HepG2 (cell line): Measurements from ENCODE around the gene F12. TPM values are rescaled to one million over a fixed set of nuclear protein-coding genes. Genes with fewer than 3 reads are reported as not detected.
A peak's percentile ranks its signal among the peaks of the same experiment; 100 is the strongest.

Experiments
- ATAC-seq: fragments of 200-7000 bp; cut with Tn5 transposase; 3 replicates; pipeline ENCODE4 v1.9.1; 2020; ENCODE audit warnings: mild to moderate bottlenecking, moderate library complexity
- BruUV-seq: library from RNA; stranded (reverse); fragments of 400-500 nt; replicated peaks from 2 replicates; lab custom pipeline; 2021; lab: Mats Ljungman, UMichigan
- CTCF ChIA-PET: fragments of 300-600 bp; formaldehyde crosslinking; extraction: SDS; loops from one replicate; lab custom pipeline; 2021; ENCODE audit warnings: low total read pairs, inconsistent platforms, low intra/inter-chr PET ratio; lab: Yijun Ruan, JAX
- POLR2A ChIA-PET: fragments of 350-600 bp; sonication (Branson Sonifier 250); formaldehyde crosslinking; loops from one replicate; lab custom pipeline; 2020; ENCODE audit warnings: antibody characterized with exemption, inconsistent platforms; lab: Yijun Ruan, JAX
- DNase-seq: peaks from one replicate; pipeline ENCODE4 v3.0.0-alpha.2; 2015; ENCODE audit warnings: low spot score
- FAIRE-seq: peaks from 3 replicates; lab custom pipeline; 2011; peaks lifted over from hg19 to GRCh38; lab: Jason Lieb, UNC
- H2AFZ ChIP-seq: one replicate; pipeline ENCODE4 v1.6.1; 2011; ENCODE audit warnings: low read length, inconsistent platforms
- H3K27ac ChIP-seq: fragments of 300-600 bp; 3 replicates; pipeline ENCODE4 v1.8.0; 2011; ENCODE audit warnings: mixed run types, mild to moderate bottlenecking, mixed read lengths, low read length, inconsistent platforms; ENCODE audit not compliant: insufficient read depth; ENCODE audit errors: extremely low read length
- H3K27me3 ChIP-seq, 2 experiments: fragments of 200-600 bp in 1 of 2; 2 replicates in 1 of 2; 3 replicates in 1 of 2; pipeline versions ENCODE4 v1.6.0 to v1.8.0; 2011; ENCODE audit warnings: low read length in 2 of 2, mild to moderate bottlenecking in 2 of 2, moderate library complexity in 2 of 2, inconsistent platforms in 1 of 2; ENCODE audit not compliant: insufficient read depth in 2 of 2, control insufficient read depth in 1 of 2
- H3K36me3 ChIP-seq, 2 experiments: fragments of 200-600 bp in 1 of 2; replicated peaks in 1 of 2; 2 replicates in 1 of 2; 3 replicates in 1 of 2; pipeline versions ENCODE4 v1.5.1 to v1.8.0; 2011; ENCODE audit warnings: low read length in 2 of 2, inconsistent platforms in 1 of 2; ENCODE audit not compliant: insufficient read depth in 2 of 2, control insufficient read depth in 1 of 2
- H3K4me1 ChIP-seq: 2 replicates; pipeline ENCODE4 v1.5.1; 2012; ENCODE audit warnings: low read length, inconsistent platforms; ENCODE audit not compliant: insufficient read depth
- H3K4me2 ChIP-seq: 2 replicates; pipeline ENCODE4 v1.6.0; 2011; ENCODE audit warnings: low read depth, low read length, inconsistent platforms
- H3K4me3 ChIP-seq, 3 experiments: fragments of 200-600 bp in 1 of 3; sonication (generic), shearing (Covaris generic) in 1 of 3; replicated peaks in 1 of 3; 2 replicates each; pipeline ENCODE4 v1.5.1; 2011 to 2016; ENCODE audit warnings: low read length in 3 of 3, inconsistent platforms in 2 of 3, low read depth in 2 of 3, mild to moderate bottlenecking in 2 of 3, control low read depth in 1 of 3, mixed read lengths in 1 of 3; ENCODE audit not compliant: insufficient read depth in 1 of 3
- H3K79me2 ChIP-seq: one replicate; pipeline ENCODE4 v1.6.1; 2011; ENCODE audit warnings: low read length, inconsistent platforms; ENCODE audit not compliant: insufficient read depth
- H3K9ac ChIP-seq: 2 replicates; pipeline ENCODE4 v1.6.0; 2011; ENCODE audit warnings: mild to moderate bottlenecking, low read depth, low read length, inconsistent platforms; ENCODE audit not compliant: insufficient read depth
- H3K9me3 ChIP-seq: 2 replicates; pipeline ENCODE4 v1.5.1; 2012; ENCODE audit warnings: mild to moderate bottlenecking, low read length
- H4K20me1 ChIP-seq: 2 replicates; pipeline ENCODE4 v1.6.0; 2011; ENCODE audit warnings: inconsistent platforms, mild to moderate bottlenecking, low read length, moderate library complexity; ENCODE audit not compliant: insufficient read depth
- ADNP ChIP-seq: sonication (generic); formaldehyde crosslinking; IDR thresholded peaks from 2 replicates; pipeline ENCODE4 v1.4.0; 2020; ENCODE audit warnings: missing genetic modification reagents
- ASH2L ChIP-seq: fragments of 300-600, 200-600 bp; sonication (generic); IDR thresholded peaks from 2 replicates; pipeline ENCODE4 v1.7.0; 2017; ENCODE audit warnings: low read depth, mild to moderate bottlenecking, moderate library complexity, mixed read lengths, low read length; ENCODE audit not compliant: insufficient read length
- BATF2 ChIP-seq: sonication (generic); formaldehyde crosslinking; IDR thresholded peaks from 2 replicates; pipeline ENCODE4 v1.8.0; 2022; ENCODE audit warnings: mild to moderate bottlenecking, missing genetic modification reagents, moderate library complexity
- CERS6 ChIP-seq: sonication (generic); formaldehyde crosslinking; IDR thresholded peaks from 2 replicates; pipeline ENCODE4 v1.5.0; 2020; ENCODE audit warnings: missing genetic modification reagents
- HDAC2 ChIP-seq: sonication (generic); formaldehyde crosslinking; IDR thresholded peaks from 2 replicates; pipeline ENCODE4 v1.4.0; 2020; ENCODE audit warnings: missing genetic modification reagents
- KDM1A ChIP-seq: IDR thresholded peaks from 2 replicates; pipeline ENCODE4 v1.6.1; 2016; ENCODE audit warnings: missing compliant biosample characterization
- NFE2L2 ChIP-seq: fragments of 150-350 bp; IDR thresholded peaks from 2 replicates; pipeline ENCODE4 v1.6.1; 2014; ENCODE audit warnings: low read length
- RCOR2 ChIP-seq: IDR thresholded peaks from 2 replicates; pipeline ENCODE4 v1.6.1; 2016; ENCODE audit warnings: missing biosample characterization, missing genetic modification reagents
- SALL1 ChIP-seq: sonication (generic); formaldehyde crosslinking; IDR thresholded peaks from 2 replicates; pipeline ENCODE4 v1.8.0; 2022; ENCODE audit warnings: mild to moderate bottlenecking, missing genetic modification reagents
- SIX1 ChIP-seq: sonication (generic); formaldehyde crosslinking; IDR thresholded peaks from 2 replicates; pipeline ENCODE4 v1.4.0; 2020; ENCODE audit warnings: missing genetic modification reagents, borderline replicate concordance
- SIX4 ChIP-seq: sonication (generic); formaldehyde crosslinking; IDR thresholded peaks from 2 replicates; pipeline ENCODE4 v1.4.0; 2020; ENCODE audit warnings: missing genetic modification reagents
- SMARCC2 ChIP-seq: fragments of 450-650 bp; IDR thresholded peaks from 2 replicates; pipeline ENCODE4 v1.6.1; 2017; ENCODE audit warnings: antibody characterized with exemption, mild to moderate bottlenecking
- SNAPC2 ChIP-seq: sonication (generic); formaldehyde crosslinking; IDR thresholded peaks from 2 replicates; pipeline ENCODE4 v1.8.1; 2022; ENCODE audit warnings: mild to moderate bottlenecking, missing genetic modification reagents
- TSC22D2 ChIP-seq: sonication (generic); formaldehyde crosslinking; IDR thresholded peaks from 2 replicates; pipeline ENCODE4 v1.5.1; 2020; ENCODE audit warnings: missing genetic modification reagents, mild to moderate bottlenecking, borderline replicate concordance
- ZBTB3 ChIP-seq: sonication (generic); formaldehyde crosslinking; IDR thresholded peaks from 2 replicates; pipeline ENCODE4 v1.4.0; 2020; ENCODE audit warnings: low read depth, mild to moderate bottlenecking, moderate library complexity, missing genetic modification reagents, borderline replicate concordance
- ZNF138 ChIP-seq: sonication (generic); formaldehyde crosslinking; IDR thresholded peaks from 2 replicates; pipeline ENCODE4 v1.5.0; 2020; ENCODE audit warnings: mild to moderate bottlenecking, low read depth, missing genetic modification reagents
- ZNF160 ChIP-seq: sonication (generic); formaldehyde crosslinking; IDR thresholded peaks from 2 replicates; pipeline ENCODE4 v1.8.0; 2022; ENCODE audit warnings: mild to moderate bottlenecking, inconsistent platforms, missing genetic modification reagents
- ZNF557 ChIP-seq: sonication (generic); formaldehyde crosslinking; IDR thresholded peaks from 2 replicates; pipeline ENCODE4 v1.4.0; 2020; ENCODE audit warnings: missing genetic modification reagents
- WGBS: methylation state at CpG from one replicate; pipeline ENCODE4 v1.1.6; 2017; ENCODE audit warnings: low lambda C conversion rate; 5-methylcytosine and 5-hydroxymethylcytosine counted together
- in situ Hi-C: cut with HindIII; loops from 2 replicates; pipeline ENCODE4 v1.10.0; 2017; ENCODE audit warnings: low pct_unique_long_range_greater_than_20kb; ENCODE audit not compliant: extremely low pct_ligation_motif_present
- intact Hi-C: fragments of 100-400 bp; cut with micrococcal nuclease; formaldehyde crosslinking; loops from one replicate; pipeline ENCODE4 v1.10.0; 2022; ENCODE audit not compliant: unreplicated experiment
- polyA plus RNA-seq, 8 experiments: library from polyadenylated mRNA; depleted of rRNA in 3 of 8; stranded (reverse) in 7 of 8; unstranded in 1 of 8; fragments of >200 nt; fragmentation: Illumina TruSeq in 4 of 8; extraction: Trizol in 4 of 8; gene quantifications; 2 replicates each; pipeline versions ENCODE4 v1.2.1 to v1.2.3, GENCODE V29; 2011 to 2016; ENCODE audit warnings: low read depth in 4 of 8, missing spikeins in 1 of 8, mixed read lengths in 1 of 8; ENCODE audit not compliant: insufficient read depth in 1 of 8
- total RNA-seq, 5 experiments: library from RNA; depleted of rRNA; stranded (reverse); fragments of >200 nt; fragmentation: Illumina TruSeq; extraction: Trizol; gene quantifications; 2 replicates each; pipeline ENCODE4 v1.2.3, GENCODE V29; 2016; ENCODE audit warnings: low read depth in 1 of 5
- TF ChIP-seq, protein P1 (sequence below): IDR thresholded peaks from 2 replicates; pipeline ENCODE4 v1.6.1; 2016; ENCODE audit warnings: mild to moderate bottlenecking
- TF ChIP-seq, protein P2 (sequence below): IDR thresholded peaks from 2 replicates; pipeline ENCODE4 v1.6.1; 2016; ENCODE audit warnings: missing compliant biosample characterization, missing genetic modification reagents, borderline replicate concordance
- TF ChIP-seq, protein P3 (sequence below): IDR thresholded peaks from 2 replicates; pipeline ENCODE4 v1.6.1; 2016; ENCODE audit warnings: low read depth

F12 gene
- total and polyA plus RNA-seq, 2 of the 13 experiments (the other 11 are each of a cell fraction or from before 2014, with no cell fraction given): 2.5 to 3.0 TPM

DNA sequence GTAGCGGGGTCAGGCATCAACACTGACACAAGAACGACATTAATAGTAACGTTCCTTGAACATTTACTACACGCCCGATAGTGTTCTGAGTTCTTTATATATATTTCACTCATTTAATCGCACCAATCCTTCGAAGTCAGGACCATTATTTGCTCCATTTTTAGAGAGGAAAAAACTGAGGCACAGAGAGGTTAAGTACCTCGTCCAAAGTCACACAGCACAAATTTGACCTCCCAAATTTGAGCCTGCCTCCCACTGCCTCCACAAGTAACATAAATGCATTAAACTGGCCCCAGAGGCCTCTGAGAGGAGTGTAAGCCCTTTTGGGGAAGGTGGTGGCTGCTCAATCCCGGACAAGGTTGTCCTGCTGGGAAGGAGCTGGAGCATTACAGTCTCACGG lies 45.8 kb downstream of the F12 start:
- peaks cover 88% of the 10 kb centered on the region for H3K4me1 ChIP-seq
- POLR2A ChIA-PET: interaction anchor here (2.8 to 3.0 kb wide), 2 partner anchors 9 to 15 kb away, joined by 12 to 19 read pairs; no protein-coding TSS in a partner anchor
- H4K20me1 ChIP-seq: no peaks in the 10 kb centered on the region
- intact Hi-C loops (no loop called here), in situ Hi-C loops (loop anchor here (5.0 to 25.0 kb wide), 2 partner anchors 51 to 826 kb away; partner anchors contain the start of genes CDHR2, MXD3 and RNF44)
- no peaks in the 10 kb centered on the region for H3K9me3 ChIP-seq
- no peak for ATAC-seq
- H2AFZ ChIP-seq: no peak overlapping the region
- no peak for DNase-seq
- peaks cover 0 to 23% of the 10 kb centered on the region in 2 experiments; a peak in 4 of 5 replicates for H3K27me3 ChIP-seq
- H3K27ac ChIP-seq: no peak overlapping the region
- peak overlapping the region; percentile 57 to 81 (median 60) for H3K4me3 ChIP-seq
- CTCF ChIA-PET: no interaction called here
- WGBS: 27% methylated on average over 9 of the region's 10 CpGs
- no peak for FAIRE-seq
- H3K36me3 ChIP-seq: no peaks in the 10 kb centered on the region
- peak overlapping the region; percentile 56; the same call in 1 of the 2 replicates for H3K9ac ChIP-seq
- no peaks in the 10 kb centered on the region for H3K79me2 ChIP-seq
- H3K4me2 ChIP-seq: peak overlapping the region; percentile 87
- no TSS peak for BruUV-seq
- TF ChIP-seq ZNF138 (CRISPR knock-in tag) (no peak), CERS6 (CRISPR knock-in tag) (no peak), SIX4 (CRISPR knock-in tag) (no peak), ASH2L (peak; percentile 22), SIX1 (CRISPR knock-in tag) (no peak), ZNF557 (CRISPR knock-in tag) (no peak), KDM1A (CRISPR knock-in tag) (peak; percentile 67; the same call in 1 of the 2 replicates), ADNP (CRISPR knock-in tag) (0 out of 2 replicates have a peak, but pooled peaks have one; percentile 73), BATF2 (CRISPR knock-in tag) (no peak), TSC22D2 (no peak), SALL1 (CRISPR knock-in tag) (no peak), NFE2L2 (0 out of 2 replicates have a peak, but pooled peaks have one; percentile 9), HDAC2 (CRISPR knock-in tag) (peak; percentile 34; the same call in 1 of the 2 replicates), SNAPC2 (CRISPR knock-in tag) (no peak), ZBTB3 (CRISPR knock-in tag) (no peak), SMARCC2 (no peak), RCOR2 (CRISPR knock-in tag) (peak; percentile 86), ZNF160 (CRISPR knock-in tag) (no peak)
- TF ChIP-seq, protein P1, sequence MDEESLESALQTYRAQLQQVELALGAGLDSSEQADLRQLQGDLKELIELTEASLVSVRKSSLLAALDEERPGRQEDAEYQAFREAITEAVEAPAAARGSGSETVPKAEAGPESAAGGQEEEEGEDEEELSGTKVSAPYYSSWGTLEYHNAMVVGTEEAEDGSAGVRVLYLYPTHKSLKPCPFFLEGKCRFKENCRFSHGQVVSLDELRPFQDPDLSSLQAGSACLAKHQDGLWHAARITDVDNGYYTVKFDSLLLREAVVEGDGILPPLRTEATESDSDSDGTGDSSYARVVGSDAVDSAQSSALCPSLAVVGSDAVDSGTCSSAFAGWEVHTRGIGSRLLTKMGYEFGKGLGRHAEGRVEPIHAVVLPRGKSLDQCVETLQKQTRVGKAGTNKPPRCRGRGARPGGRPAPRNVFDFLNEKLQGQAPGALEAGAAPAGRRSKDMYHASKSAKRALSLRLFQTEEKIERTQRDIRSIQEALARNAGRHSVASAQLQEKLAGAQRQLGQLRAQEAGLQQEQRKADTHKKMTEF (CRISPR knock-in tag): no peak
- TF ChIP-seq, protein P2, sequence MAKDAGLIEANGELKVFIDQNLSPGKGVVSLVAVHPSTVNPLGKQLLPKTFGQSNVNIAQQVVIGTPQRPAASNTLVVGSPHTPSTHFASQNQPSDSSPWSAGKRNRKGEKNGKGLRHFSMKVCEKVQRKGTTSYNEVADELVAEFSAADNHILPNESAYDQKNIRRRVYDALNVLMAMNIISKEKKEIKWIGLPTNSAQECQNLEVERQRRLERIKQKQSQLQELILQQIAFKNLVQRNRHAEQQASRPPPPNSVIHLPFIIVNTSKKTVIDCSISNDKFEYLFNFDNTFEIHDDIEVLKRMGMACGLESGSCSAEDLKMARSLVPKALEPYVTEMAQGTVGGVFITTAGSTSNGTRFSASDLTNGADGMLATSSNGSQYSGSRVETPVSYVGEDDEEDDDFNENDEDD (CRISPR knock-in tag): no peak
- TF ChIP-seq, protein P3, sequence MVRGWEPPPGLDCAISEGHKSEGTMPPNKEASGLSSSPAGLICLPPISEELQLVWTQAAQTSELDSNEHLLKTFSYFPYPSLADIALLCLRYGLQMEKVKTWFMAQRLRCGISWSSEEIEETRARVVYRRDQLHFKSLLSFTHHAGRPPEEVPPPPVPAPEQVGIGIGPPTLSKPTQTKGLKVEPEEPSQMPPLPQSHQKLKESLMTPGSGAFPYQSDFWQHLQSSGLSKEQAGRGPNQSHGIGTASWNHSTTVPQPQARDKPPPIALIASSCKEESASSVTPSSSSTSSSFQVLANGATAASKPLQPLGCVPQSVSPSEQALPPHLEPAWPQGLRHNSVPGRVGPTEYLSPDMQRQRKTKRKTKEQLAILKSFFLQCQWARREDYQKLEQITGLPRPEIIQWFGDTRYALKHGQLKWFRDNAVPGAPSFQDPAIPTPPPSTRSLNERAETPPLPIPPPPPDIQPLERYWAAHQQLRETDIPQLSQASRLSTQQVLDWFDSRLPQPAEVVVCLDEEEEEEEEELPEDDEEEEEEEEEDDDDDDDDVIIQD (CRISPR knock-in tag): no peak
